H9 (cell line): ENCODE results near the gene RNF32. TPM values are rescaled to one million over a fixed set of nuclear protein-coding genes. Genes with fewer than 3 reads are reported as not detected.

Experiments used
- DNase-seq: peaks from one replicate; pipeline ENCODE4 v3.0.0-alpha.2; 2017
- H2AFZ ChIP-seq: one replicate; pipeline ENCODE4 v1.6.1; 2013; ENCODE audit warnings: mild to moderate bottlenecking, low read length, control low read depth, moderate library complexity
- H2AK5ac ChIP-seq: 2 replicates; pipeline ENCODE4 v1.6.1; 2013; ENCODE audit warnings: low read length, control low read depth, mixed read lengths; ENCODE audit not compliant: insufficient read length
- H2BK120ac ChIP-seq: one replicate; pipeline ENCODE4 v1.6.1; 2013; ENCODE audit warnings: low read depth, mild to moderate bottlenecking, low read length, control low read depth, inconsistent platforms; ENCODE audit not compliant: poor library complexity, severe bottlenecking
- H2BK12ac ChIP-seq: 2 replicates; pipeline ENCODE4 v1.6.1; 2013; ENCODE audit warnings: low read length, control low read depth, mixed read lengths, low read depth; ENCODE audit not compliant: insufficient read length
- H2BK15ac ChIP-seq: 2 replicates; pipeline ENCODE4 v1.6.1; 2013; ENCODE audit warnings: low read depth, low read length, control low read depth
- H2BK20ac ChIP-seq: one replicate; pipeline ENCODE4 v1.6.1; 2013; ENCODE audit warnings: low read depth, mild to moderate bottlenecking, low read length, control low read depth, inconsistent platforms; ENCODE audit not compliant: poor library complexity, severe bottlenecking
- H2BK5ac ChIP-seq: 2 replicates; pipeline ENCODE4 v1.6.1; 2013; ENCODE audit warnings: low read length, control low read depth, mixed read lengths; ENCODE audit not compliant: insufficient read length
- H3K14ac ChIP-seq: 2 replicates; pipeline ENCODE4 v1.6.1; 2013; ENCODE audit warnings: low read length, control low read depth; ENCODE audit not compliant: insufficient read depth
- H3K18ac ChIP-seq: 2 replicates; pipeline ENCODE4 v1.6.1; 2013; ENCODE audit warnings: low read depth, mild to moderate bottlenecking, mixed read lengths, low read length, control low read depth; ENCODE audit not compliant: insufficient read length
- H3K23ac ChIP-seq: 2 replicates; pipeline ENCODE4 v1.6.1; 2013; ENCODE audit warnings: low read length, control low read depth, mixed read lengths, low read depth; ENCODE audit not compliant: insufficient read length
- H3K23me2 ChIP-seq: 2 replicates; pipeline ENCODE4 v1.6.1; 2013; ENCODE audit warnings: low read depth, mild to moderate bottlenecking, mixed read lengths, low read length, control low read depth; ENCODE audit not compliant: insufficient read length, poor library complexity, severe bottlenecking
- H3K27ac ChIP-seq: 2 replicates; pipeline ENCODE4 v1.5.1; 2013; ENCODE audit warnings: low read length, control low read depth, mixed read lengths, low read depth; ENCODE audit not compliant: insufficient read length
- H3K27me3 ChIP-seq: 2 replicates; pipeline ENCODE4 v1.6.1; 2013; ENCODE audit warnings: low read length, control low read depth, inconsistent platforms; ENCODE audit not compliant: insufficient read depth
- H3K4ac ChIP-seq: 2 replicates; pipeline ENCODE4 v1.6.1; 2013; ENCODE audit warnings: low read depth, mild to moderate bottlenecking, control low read depth, inconsistent platforms, low read length, moderate library complexity
- H3K4me1 ChIP-seq: 2 replicates; pipeline ENCODE4 v1.6.1; 2013; ENCODE audit warnings: low read length, control low read depth, inconsistent platforms; ENCODE audit not compliant: insufficient read depth
- H3K4me2 ChIP-seq: 2 replicates; pipeline ENCODE4 v1.6.1; 2013; ENCODE audit warnings: low read length, control low read depth, mixed read lengths; ENCODE audit not compliant: insufficient read length, insufficient read depth
- H3K56ac ChIP-seq: 2 replicates; pipeline ENCODE4 v1.6.1; 2013; ENCODE audit warnings: low read depth, mild to moderate bottlenecking, mixed read lengths, low read length, control low read depth; ENCODE audit not compliant: insufficient read length
- H3K79me1 ChIP-seq: 2 replicates; pipeline ENCODE4 v1.6.1; 2013; ENCODE audit warnings: low read depth, mild to moderate bottlenecking, moderate library complexity, low read length, control low read depth, inconsistent platforms; ENCODE audit not compliant: insufficient read depth, poor library complexity, severe bottlenecking
- H3K79me2 ChIP-seq: 2 replicates; pipeline ENCODE4 v1.6.1; 2013; ENCODE audit warnings: low read length, control low read depth, inconsistent platforms; ENCODE audit not compliant: insufficient read depth
- H3K9ac ChIP-seq: 2 replicates; pipeline ENCODE4 v1.6.1; 2013; ENCODE audit warnings: low read length, control low read depth, mixed read lengths; ENCODE audit not compliant: insufficient read length; ENCODE audit errors: extremely low read depth
- H3K9me3 ChIP-seq: one replicate; pipeline ENCODE4 v1.6.1; 2013; ENCODE audit warnings: low read depth, low read length, inconsistent platforms; ENCODE audit not compliant: control insufficient read depth
- H3T11ph ChIP-seq: one replicate; pipeline ENCODE4 v1.6.1; 2013; ENCODE audit warnings: mild to moderate bottlenecking, low read length, control low read depth, inconsistent platforms
- H4K20me1 ChIP-seq: one replicate; pipeline ENCODE4 v1.6.1; 2013; ENCODE audit not compliant: control insufficient read depth, insufficient read length, insufficient read depth
- H4K5ac ChIP-seq: 2 replicates; pipeline ENCODE4 v1.6.1; 2013; ENCODE audit warnings: low read depth, mild to moderate bottlenecking, mixed read lengths, low read length, control low read depth; ENCODE audit not compliant: insufficient read length
- H4K8ac ChIP-seq: replicated peaks from 2 replicates; pipeline ENCODE4 v1.6.1; 2013; ENCODE audit warnings: low read length, control low read depth, mixed read lengths, low read depth; ENCODE audit not compliant: insufficient read length
- H4K91ac ChIP-seq: 2 replicates; pipeline ENCODE4 v1.6.1; 2013; ENCODE audit warnings: low read depth, mild to moderate bottlenecking, moderate library complexity, mixed read lengths, low read length, control low read depth; ENCODE audit not compliant: insufficient read length
- H3K27ac Mint-ChIP-seq, 3 experiments: 2 replicates in 2 of 3; 3 replicates in 1 of 3; pipeline ENCODE4 v1.8.0; 2020 to 2021; ENCODE audit warnings: mixed read lengths in 3 of 3, mild to moderate bottlenecking in 1 of 3, moderate library complexity in 1 of 3
- H3K27me3 Mint-ChIP-seq: 2 replicates; pipeline ENCODE4 v1.8.0; 2021; ENCODE audit warnings: low read depth, mild to moderate bottlenecking, moderate library complexity, mixed read lengths
- H3K36me3 Mint-ChIP-seq, 3 experiments: 2 replicates in 2 of 3; 3 replicates in 1 of 3; pipeline ENCODE4 v1.8.0; 2020 to 2021; ENCODE audit warnings: low read depth in 3 of 3, mixed read lengths in 3 of 3; ENCODE audit not compliant: insufficient read depth in 1 of 3
- H3K4me1 Mint-ChIP-seq, 2 experiments: 2 replicates each; pipeline ENCODE4 v1.8.0; 2020; ENCODE audit warnings: mixed read lengths in 2 of 2
- H3K4me3 Mint-ChIP-seq, 2 experiments: 2 replicates in 1 of 2; 3 replicates in 1 of 2; pipeline ENCODE4 v1.8.0; 2020 to 2021; ENCODE audit warnings: mild to moderate bottlenecking in 2 of 2, mixed read lengths in 2 of 2, moderate library complexity in 1 of 2
- H3K9me3 Mint-ChIP-seq, 2 experiments: 2 replicates in 1 of 2; 3 replicates in 1 of 2; pipeline ENCODE4 v1.8.0; 2020; ENCODE audit warnings: mild to moderate bottlenecking in 2 of 2, mixed read lengths in 2 of 2, moderate library complexity in 1 of 2
- WGBS: extraction: QIAGEN DNeasy Blood & Tissue Kit; methylation state at CpG from one replicate; pipeline ENCODE4 v1.1.7; 2013; ENCODE audit warnings: missing lambda C conversion rate, low lambda C conversion rate, mixed read lengths; ENCODE audit not compliant: insufficient read length; ENCODE audit errors: extremely low coverage; 5-methylcytosine and 5-hydroxymethylcytosine counted together
- total RNA-seq: library from RNA; stranded (reverse); gene quantifications from 2 replicates; pipeline ENCODE4 v1.2.1, GENCODE V29; 2021
- TF ChIP-seq, protein P1 (sequence below): fragments of 200-600 bp; sonication (generic); conservative IDR thresholded peaks from 3 replicates; pipeline ENCODE4 v1.8.0; 2021; ENCODE audit warnings: antibody characterized with exemption, mild to moderate bottlenecking

Gene RNF32
- total RNA-seq, 1 experiment from 2014 or later = 0.90 TPM

DNA sequence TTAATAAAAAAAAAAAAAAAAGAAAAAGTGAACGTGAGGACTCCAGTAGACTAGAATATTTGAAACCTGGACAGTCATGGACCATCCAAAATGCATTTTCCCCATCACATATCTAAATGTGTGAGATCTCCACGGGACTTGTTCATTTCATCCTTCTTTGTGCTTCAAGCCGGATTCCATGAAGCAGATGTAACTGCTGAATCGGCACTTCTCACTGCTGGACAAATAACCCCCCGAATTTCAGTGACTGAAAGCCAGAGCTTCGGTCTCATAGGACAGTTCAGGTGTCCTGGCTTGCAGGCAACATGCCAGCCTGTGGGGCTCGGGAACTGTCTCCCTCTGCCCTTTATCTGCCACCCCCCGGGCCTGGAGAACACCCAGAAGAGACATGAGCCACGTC lies 33.3 kb downstream of the RNF32 start:
- Histone ChIP-seq H4K91ac (no peak overlapping the region), H3K4me1 (no peaks in the 10 kb centered on the region), H3K9me3 (no peaks in the 10 kb centered on the region), H4K20me1 (no peaks in the 10 kb centered on the region), H3K56ac (no peak overlapping the region), H3K27ac (no peak overlapping the region), H2BK120ac (no peak overlapping the region), H3K14ac (no peak overlapping the region), H3K18ac (no peak overlapping the region), H2BK20ac (no peak overlapping the region), H3K23me2 (no peaks in the 10 kb centered on the region), H4K5ac (no peak overlapping the region), H2AK5ac (no peak overlapping the region), H2BK12ac (no peak overlapping the region), H2BK15ac (no peak overlapping the region), H3K27me3 (no peaks in the 10 kb centered on the region), H3K79me1 (no peaks in the 10 kb centered on the region), H3K9ac (no peak overlapping the region), H3K4ac (no peak overlapping the region), H4K8ac (no peak overlapping the region), H3K4me2 (no peak overlapping the region), H2BK5ac (no peak overlapping the region), H2AFZ (no peak overlapping the region), H3K79me2 (no peaks in the 10 kb centered on the region), H3K23ac (no peak overlapping the region), H3T11ph (no peak overlapping the region)
- Mint-ChIP-seq H3K4me3 (no peak overlapping the region), H3K27me3 (no peaks in the 10 kb centered on the region), H3K27ac (peak overlapping the region in 1 of 3 experiments; percentile 75; a peak in 1 of 7 replicates), H3K9me3 (no peaks in the 10 kb centered on the region; a peak in 1 of 5 replicates), H3K36me3 (peaks cover 13 to 26% (median 25%) of the 10 kb centered on the region in 3 experiments), H3K4me1 (peaks cover 18 to 25% of the 10 kb centered on the region in 2 experiments)
- DNase-seq = no peak
- TF ChIP-seq, protein P1, sequence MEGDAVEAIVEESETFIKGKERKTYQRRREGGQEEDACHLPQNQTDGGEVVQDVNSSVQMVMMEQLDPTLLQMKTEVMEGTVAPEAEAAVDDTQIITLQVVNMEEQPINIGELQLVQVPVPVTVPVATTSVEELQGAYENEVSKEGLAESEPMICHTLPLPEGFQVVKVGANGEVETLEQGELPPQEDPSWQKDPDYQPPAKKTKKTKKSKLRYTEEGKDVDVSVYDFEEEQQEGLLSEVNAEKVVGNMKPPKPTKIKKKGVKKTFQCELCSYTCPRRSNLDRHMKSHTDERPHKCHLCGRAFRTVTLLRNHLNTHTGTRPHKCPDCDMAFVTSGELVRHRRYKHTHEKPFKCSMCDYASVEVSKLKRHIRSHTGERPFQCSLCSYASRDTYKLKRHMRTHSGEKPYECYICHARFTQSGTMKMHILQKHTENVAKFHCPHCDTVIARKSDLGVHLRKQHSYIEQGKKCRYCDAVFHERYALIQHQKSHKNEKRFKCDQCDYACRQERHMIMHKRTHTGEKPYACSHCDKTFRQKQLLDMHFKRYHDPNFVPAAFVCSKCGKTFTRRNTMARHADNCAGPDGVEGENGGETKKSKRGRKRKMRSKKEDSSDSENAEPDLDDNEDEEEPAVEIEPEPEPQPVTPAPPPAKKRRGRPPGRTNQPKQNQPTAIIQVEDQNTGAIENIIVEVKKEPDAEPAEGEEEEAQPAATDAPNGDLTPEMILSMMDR = no peak
- no CpG with 5 or more reads among the region's 9 CpGs for WGBS
